K562 (cell line): ENCODE results near the gene TCTN3. TPM values are rescaled to one million over a fixed set of nuclear protein-coding genes. Genes with fewer than 3 reads are reported as not detected.

Source experiments
- BMI1 ChIP-seq: fragments of 150-350 bp; IDR thresholded peaks from 2 replicates; pipeline ENCODE4 v1.6.1; 2014; ENCODE audit warnings: low read length
- GABPB1 ChIP-seq: sonication (generic); formaldehyde crosslinking; IDR thresholded peaks from 2 replicates; pipeline ENCODE4 v1.8.0; 2022; ENCODE audit warnings: mild to moderate bottlenecking, missing genetic modification reagents
- KDM2B ChIP-seq: fragments of 250-450 bp; sonication (Bioruptor Pico); IDR thresholded peaks from 2 replicates; pipeline ENCODE4 v1.8.0; 2021; ENCODE audit warnings: mild to moderate bottlenecking, moderate library complexity
- KLF16 ChIP-seq: IDR thresholded peaks from 2 replicates; pipeline ENCODE4 v1.6.1; 2016; ENCODE audit warnings: antibody characterized with exemption
- L3MBTL2 ChIP-seq: fragments of 450-650 bp; IDR thresholded peaks from 2 replicates; pipeline ENCODE4 v1.6.1; 2016; ENCODE audit warnings: mild to moderate bottlenecking, moderate library complexity
- RBM34 ChIP-seq: fragments of 200-400 bp; formaldehyde crosslinking; IDR thresholded peaks from 2 replicates; pipeline ENCODE4 v1.6.1; 2018; ENCODE audit warnings: low read length, borderline replicate concordance; ENCODE audit not compliant: insufficient read depth
- SMAD3 ChIP-seq: fragments of 450-650 bp; formaldehyde crosslinking; conservative IDR thresholded peaks from 2 replicates; pipeline ENCODE4 v1.4.0; 2020; ENCODE audit warnings: mild to moderate bottlenecking
- ZNF146 ChIP-seq: IDR thresholded peaks from one replicate; pipeline ENCODE4 v1.6.1; 2018; ENCODE audit warnings: missing compliant biosample characterization; ENCODE audit not compliant: unreplicated experiment
- ZNF584 ChIP-seq: fragments of 200-800 bp; sonication (Bioruptor generic); IDR thresholded peaks from 2 replicates; pipeline ENCODE4 v1.6.1; 2016; ENCODE audit warnings: low read depth, mild to moderate bottlenecking, missing genetic modification characterization, missing compliant biosample characterization
- polyA plus RNA-seq, 8 experiments: library from polyadenylated mRNA; depleted of rRNA in 4 of 8; stranded (reverse) in 5 of 8; unstranded in 3 of 8; fragments of >200 nt; fragmentation: Nextera tagmentation in 2 of 8; fragmentation: Illumina TruSeq in 1 of 8; extraction: Ambion mirVana in 2 of 8; extraction: Trizol in 1 of 8; gene quantifications; 2 replicates each; pipeline versions ENCODE4 v1.2.1 to v1.2.3, GENCODE V29; 2011 to 2014; ENCODE audit warnings: inconsistent platforms in 1 of 8, missing spikeins in 1 of 8
- total RNA-seq, 7 experiments: library from RNA; depleted of rRNA in 6 of 7; stranded (reverse); fragments of >200 nt in 6 of 7; fragmentation: Illumina TruSeq in 2 of 7; extraction: Trizol in 2 of 7; gene quantifications; 2 replicates each; pipeline versions ENCODE4 v1.2.1 to v1.2.3, GENCODE V29; 2011 to 2021; ENCODE audit warnings: low replicate concordance in 1 of 7
- TF ChIP-seq, protein P1 (sequence below): fragments of 250-450 bp; sonication (Bioruptor Pico); IDR thresholded peaks from 2 replicates; pipeline ENCODE4 v1.5.0; 2021; ENCODE audit warnings: mild to moderate bottlenecking, moderate library complexity
- TF ChIP-seq, protein P2 (sequence below): fragments of 450-650 bp; formaldehyde crosslinking; IDR thresholded peaks from 2 replicates; pipeline ENCODE4 v1.4.0; 2020; ENCODE audit warnings: mild to moderate bottlenecking, mixed read lengths
- TF ChIP-seq, protein P3 (sequence below): fragments of 200-800 bp; sonication (Bioruptor generic); IDR thresholded peaks from 2 replicates; pipeline ENCODE4 v1.6.1; 2016; ENCODE audit warnings: missing genetic modification characterization, missing compliant biosample characterization
- TF ChIP-seq, protein P4 (sequence below): fragments of 450-650 bp; formaldehyde crosslinking; IDR thresholded peaks from 2 replicates; pipeline ENCODE4 v1.4.0; 2022; ENCODE audit warnings: missing genetic modification characterization
- TF ChIP-seq, protein P5 (sequence below): sonication (generic); formaldehyde crosslinking; IDR thresholded peaks from 2 replicates; pipeline ENCODE4 v1.8.0; 2022; ENCODE audit warnings: missing genetic modification reagents, mild to moderate bottlenecking, moderate library complexity, borderline replicate concordance

The TCTN3 gene
- total and polyA plus RNA-seq, 9 of the 15 experiments (the other 6 are each of a cell fraction or from before 2014, with no cell fraction given) = 10.4 to 25.8 (median 16.3) TPM

DNA sequence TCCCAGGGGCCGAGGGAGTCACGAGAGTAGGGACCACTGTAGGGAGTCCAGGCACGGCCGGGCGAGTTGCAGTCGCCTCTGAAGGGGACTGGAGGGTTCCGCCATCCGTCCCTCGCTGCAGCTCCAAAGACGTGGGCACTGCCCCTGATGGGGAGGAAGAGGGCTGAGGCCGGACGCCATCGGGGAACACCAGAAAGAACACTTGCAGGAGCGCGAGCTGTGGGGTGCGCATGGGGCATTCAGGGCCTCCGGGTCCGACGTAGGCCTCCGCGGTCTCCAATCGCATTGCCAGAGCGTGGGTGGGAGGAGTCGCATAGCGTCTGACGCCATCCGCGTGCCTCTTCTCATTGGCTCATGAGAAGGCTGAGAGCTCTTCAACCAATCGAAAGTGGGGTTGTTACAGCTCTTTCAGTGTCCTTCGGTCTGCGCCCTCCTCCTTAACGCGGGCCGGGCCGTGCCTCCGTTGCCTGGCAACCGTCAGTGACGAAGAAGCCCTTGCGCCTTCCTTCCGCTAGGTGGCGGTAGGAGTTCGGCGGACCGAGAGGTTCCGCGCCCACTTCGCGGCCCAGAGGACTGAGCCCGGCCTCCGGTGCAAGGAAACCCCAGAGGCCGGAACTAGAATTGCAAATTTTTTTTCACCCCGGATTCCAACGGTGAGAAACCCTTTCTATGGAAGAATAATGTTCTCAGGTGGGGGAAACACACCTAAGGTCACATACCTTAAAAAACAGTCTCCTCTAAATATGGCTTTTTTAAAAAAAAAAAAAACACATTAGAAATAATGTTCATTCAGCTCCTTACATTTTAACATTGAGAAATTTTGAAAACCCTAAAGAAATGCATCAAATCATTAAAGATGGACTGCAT, at the start of gene TCTN3 (continued):
- TF ChIP-seq, protein P1, sequence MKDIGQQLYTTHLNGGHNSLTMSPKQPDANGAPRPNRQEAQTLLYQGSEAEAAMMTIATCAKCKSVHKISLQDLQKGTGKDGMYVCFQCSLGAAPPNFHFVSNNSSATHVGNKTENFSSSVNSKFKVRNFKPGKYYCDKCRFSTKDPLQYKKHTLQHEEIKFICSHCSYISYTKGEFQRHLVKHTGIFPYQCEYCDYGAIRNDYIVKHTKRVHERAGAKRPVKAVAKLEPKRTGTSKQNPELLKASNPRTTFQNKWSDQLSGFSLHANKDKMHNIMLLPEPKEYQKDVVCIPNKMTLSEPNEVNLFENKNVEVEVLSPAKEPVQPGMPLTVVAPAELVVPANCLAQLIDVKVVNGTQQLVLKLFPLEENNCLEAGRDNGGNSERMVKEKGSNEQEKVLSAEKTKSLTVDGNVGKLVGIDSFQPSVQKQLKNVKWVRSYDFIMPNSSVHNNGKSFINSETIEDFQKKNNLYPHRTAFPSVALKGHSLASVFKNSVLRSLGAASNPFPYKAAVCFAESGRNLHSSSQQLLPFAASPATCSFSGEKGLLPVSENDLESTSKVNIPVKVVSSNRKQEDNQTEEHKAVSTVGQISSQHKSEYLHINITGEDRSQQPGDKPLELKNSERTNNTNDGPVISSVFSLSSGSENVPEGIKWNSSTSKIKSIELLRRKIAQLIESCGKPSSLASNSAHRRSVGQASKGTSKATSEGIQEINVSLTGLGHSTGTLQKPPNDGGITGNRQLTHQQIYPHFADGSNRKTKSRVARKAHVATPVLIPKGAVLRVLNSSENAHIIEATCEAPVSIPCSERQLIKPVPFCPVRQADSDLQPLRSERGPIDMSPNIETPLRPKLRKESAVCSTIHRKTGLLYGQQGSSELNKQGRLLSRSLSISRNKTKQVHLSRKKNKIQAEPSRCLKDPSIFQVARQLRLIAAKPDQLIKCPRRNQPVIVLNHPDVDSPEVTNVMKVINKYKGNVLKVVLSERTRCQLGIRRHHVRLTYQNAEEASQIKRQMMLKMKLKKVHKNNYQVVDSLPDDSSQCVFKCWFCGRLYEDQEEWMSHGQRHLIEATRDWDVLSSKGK (CRISPR knock-in tag) = no peak
- TF ChIP-seq, protein P2, sequence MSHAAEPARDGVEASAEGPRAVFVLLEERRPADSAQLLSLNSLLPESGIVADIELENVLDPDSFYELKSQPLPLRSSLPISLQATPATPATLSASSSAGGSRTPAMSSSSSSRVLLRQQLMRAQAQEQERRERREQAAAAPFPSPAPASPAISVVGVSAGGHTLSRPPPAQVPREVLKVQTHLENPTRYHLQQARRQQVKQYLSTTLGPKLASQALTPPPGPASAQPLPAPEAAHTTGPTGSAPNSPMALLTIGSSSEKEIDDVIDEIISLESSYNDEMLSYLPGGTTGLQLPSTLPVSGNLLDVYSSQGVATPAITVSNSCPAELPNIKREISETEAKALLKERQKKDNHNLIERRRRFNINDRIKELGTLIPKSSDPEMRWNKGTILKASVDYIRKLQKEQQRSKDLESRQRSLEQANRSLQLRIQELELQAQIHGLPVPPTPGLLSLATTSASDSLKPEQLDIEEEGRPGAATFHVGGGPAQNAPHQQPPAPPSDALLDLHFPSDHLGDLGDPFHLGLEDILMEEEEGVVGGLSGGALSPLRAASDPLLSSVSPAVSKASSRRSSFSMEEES (CRISPR knock-in tag) = no peak
- TF ChIP-seq SMAD3 (CRISPR knock-in tag) (no peak), L3MBTL2 (peak; percentile 33; the same call in 1 of the 2 replicates), KDM2B (CRISPR knock-in tag) (no peak), BMI1 (peak; percentile 87), GABPB1 (CRISPR knock-in tag) (peak; percentile 76; the same call in 1 of the 2 replicates), KLF16 (peak; percentile 12; the same call in 1 of the 2 replicates), ZNF584 (CRISPR knock-in tag) (no peak), RBM34 (no peak), ZNF146 (CRISPR knock-in tag) (no peak)
- TF ChIP-seq, protein P3, sequence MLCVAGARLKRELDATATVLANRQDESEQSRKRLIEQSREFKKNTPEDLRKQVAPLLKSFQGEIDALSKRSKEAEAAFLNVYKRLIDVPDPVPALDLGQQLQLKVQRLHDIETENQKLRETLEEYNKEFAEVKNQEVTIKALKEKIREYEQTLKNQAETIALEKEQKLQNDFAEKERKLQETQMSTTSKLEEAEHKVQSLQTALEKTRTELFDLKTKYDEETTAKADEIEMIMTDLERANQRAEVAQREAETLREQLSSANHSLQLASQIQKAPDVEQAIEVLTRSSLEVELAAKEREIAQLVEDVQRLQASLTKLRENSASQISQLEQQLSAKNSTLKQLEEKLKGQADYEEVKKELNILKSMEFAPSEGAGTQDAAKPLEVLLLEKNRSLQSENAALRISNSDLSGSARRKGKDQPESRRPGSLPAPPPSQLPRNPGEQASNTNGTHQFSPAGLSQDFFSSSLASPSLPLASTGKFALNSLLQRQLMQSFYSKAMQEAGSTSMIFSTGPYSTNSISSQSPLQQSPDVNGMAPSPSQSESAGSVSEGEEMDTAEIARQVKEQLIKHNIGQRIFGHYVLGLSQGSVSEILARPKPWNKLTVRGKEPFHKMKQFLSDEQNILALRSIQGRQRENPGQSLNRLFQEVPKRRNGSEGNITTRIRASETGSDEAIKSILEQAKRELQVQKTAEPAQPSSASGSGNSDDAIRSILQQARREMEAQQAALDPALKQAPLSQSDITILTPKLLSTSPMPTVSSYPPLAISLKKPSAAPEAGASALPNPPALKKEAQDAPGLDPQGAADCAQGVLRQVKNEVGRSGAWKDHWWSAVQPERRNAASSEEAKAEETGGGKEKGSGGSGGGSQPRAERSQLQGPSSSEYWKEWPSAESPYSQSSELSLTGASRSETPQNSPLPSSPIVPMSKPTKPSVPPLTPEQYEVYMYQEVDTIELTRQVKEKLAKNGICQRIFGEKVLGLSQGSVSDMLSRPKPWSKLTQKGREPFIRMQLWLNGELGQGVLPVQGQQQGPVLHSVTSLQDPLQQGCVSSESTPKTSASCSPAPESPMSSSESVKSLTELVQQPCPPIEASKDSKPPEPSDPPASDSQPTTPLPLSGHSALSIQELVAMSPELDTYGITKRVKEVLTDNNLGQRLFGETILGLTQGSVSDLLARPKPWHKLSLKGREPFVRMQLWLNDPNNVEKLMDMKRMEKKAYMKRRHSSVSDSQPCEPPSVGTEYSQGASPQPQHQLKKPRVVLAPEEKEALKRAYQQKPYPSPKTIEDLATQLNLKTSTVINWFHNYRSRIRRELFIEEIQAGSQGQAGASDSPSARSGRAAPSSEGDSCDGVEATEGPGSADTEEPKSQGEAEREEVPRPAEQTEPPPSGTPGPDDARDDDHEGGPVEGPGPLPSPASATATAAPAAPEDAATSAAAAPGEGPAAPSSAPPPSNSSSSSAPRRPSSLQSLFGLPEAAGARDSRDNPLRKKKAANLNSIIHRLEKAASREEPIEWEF (CRISPR knock-in tag) = no peak
- TF ChIP-seq, protein P4, sequence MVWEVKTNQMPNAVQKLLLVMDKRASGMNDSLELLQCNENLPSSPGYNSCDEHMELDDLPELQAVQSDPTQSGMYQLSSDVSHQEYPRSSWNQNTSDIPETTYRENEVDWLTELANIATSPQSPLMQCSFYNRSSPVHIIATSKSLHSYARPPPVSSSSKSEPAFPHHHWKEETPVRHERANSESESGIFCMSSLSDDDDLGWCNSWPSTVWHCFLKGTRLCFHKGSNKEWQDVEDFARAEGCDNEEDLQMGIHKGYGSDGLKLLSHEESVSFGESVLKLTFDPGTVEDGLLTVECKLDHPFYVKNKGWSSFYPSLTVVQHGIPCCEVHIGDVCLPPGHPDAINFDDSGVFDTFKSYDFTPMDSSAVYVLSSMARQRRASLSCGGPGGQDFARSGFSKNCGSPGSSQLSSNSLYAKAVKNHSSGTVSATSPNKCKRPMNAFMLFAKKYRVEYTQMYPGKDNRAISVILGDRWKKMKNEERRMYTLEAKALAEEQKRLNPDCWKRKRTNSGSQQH = no peak
- TF ChIP-seq, protein P5, sequence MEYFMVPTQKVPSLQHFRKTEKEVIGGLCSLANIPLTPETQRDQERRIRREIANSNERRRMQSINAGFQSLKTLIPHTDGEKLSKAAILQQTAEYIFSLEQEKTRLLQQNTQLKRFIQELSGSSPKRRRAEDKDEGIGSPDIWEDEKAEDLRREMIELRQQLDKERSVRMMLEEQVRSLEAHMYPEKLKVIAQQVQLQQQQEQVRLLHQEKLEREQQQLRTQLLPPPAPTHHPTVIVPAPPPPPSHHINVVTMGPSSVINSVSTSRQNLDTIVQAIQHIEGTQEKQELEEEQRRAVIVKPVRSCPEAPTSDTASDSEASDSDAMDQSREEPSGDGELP = peak; percentile 71
